Karpas-422 (cell line): ENCODE data around the gene ZKSCAN3. TPM values are rescaled to one million over a fixed set of nuclear protein-coding genes. Genes with fewer than 3 reads are reported as not detected.

ENCODE experiments used
- DNase-seq: peaks from one replicate; pipeline ENCODE4 v3.0.0-alpha.2; 2015
- H2AFZ ChIP-seq: fragments of 200-600 bp; sonication (generic); 2 replicates; pipeline ENCODE4 v1.6.1; 2014; ENCODE audit warnings: antibody characterized with exemption, low read length, mixed read lengths
- H3K27ac ChIP-seq: fragments of 200-600 bp; sonication (generic); 2 replicates; pipeline ENCODE4 v1.5.1; 2014; ENCODE audit warnings: mild to moderate bottlenecking, low read length, moderate library complexity
- H3K27me3 ChIP-seq: fragments of 200-600 bp; sonication (generic); 2 replicates; pipeline ENCODE4 v1.6.1; 2014; ENCODE audit warnings: low read length, mixed read lengths
- H3K36me3 ChIP-seq: fragments of 200-600 bp; sonication (generic); 2 replicates; pipeline ENCODE4 v1.6.1; 2014; ENCODE audit warnings: low read length, mixed read lengths; ENCODE audit not compliant: insufficient read depth
- H3K4me1 ChIP-seq: fragments of 200-600 bp; sonication (generic); 2 replicates; pipeline ENCODE4 v1.6.1; 2014; ENCODE audit warnings: mild to moderate bottlenecking, low read length, mixed read lengths
- H3K4me2 ChIP-seq: fragments of 200-600 bp; sonication (generic); 2 replicates; pipeline ENCODE4 v1.6.1; 2014; ENCODE audit warnings: low read length, low read depth, mild to moderate bottlenecking; ENCODE audit not compliant: poor library complexity, severe bottlenecking
- H3K4me3 ChIP-seq: fragments of 200-600 bp; sonication (generic); 2 replicates; pipeline ENCODE4 v1.5.1; 2014; ENCODE audit warnings: mild to moderate bottlenecking, antibody characterized with exemption, low read length, mixed read lengths
- H3K79me2 ChIP-seq: fragments of 200-600 bp; sonication (generic); 2 replicates; pipeline ENCODE4 v1.6.1; 2014; ENCODE audit warnings: mild to moderate bottlenecking, low read length, mixed read lengths
- H3K9ac ChIP-seq: fragments of 200-600 bp; sonication (generic); 2 replicates; pipeline ENCODE4 v1.6.0; 2014; ENCODE audit warnings: low read length
- H3K9me2 ChIP-seq: fragments of 200-600 bp; sonication (generic), shearing (Covaris generic); replicated peaks from 2 replicates; pipeline ENCODE4 v1.6.0; 2014; ENCODE audit warnings: mild to moderate bottlenecking, low read length, moderate library complexity; ENCODE audit not compliant: insufficient read depth
- H3K9me3 ChIP-seq: fragments of 300-700, 200-600 bp; sonication (generic); 2 replicates; pipeline ENCODE4 v1.6.1; 2014; ENCODE audit warnings: low read length, mixed read lengths
- H4K20me1 ChIP-seq: fragments of 200-600 bp; sonication (generic); 2 replicates; pipeline ENCODE4 v1.6.1; 2014; ENCODE audit warnings: mild to moderate bottlenecking, antibody characterized with exemption, low read length, low read depth; ENCODE audit not compliant: insufficient read depth
- total RNA-seq: library from RNA; depleted of rRNA; stranded (reverse); fragments of >200 nt; shearing (Covaris generic); gene quantifications from 2 replicates; pipeline ENCODE4 v1.2.3, GENCODE V29; 2014; ENCODE audit warnings: low replicate concordance

The ZKSCAN3 gene
- total RNA-seq, 1 experiment from 2014 or later = 4.5 TPM

DNA sequence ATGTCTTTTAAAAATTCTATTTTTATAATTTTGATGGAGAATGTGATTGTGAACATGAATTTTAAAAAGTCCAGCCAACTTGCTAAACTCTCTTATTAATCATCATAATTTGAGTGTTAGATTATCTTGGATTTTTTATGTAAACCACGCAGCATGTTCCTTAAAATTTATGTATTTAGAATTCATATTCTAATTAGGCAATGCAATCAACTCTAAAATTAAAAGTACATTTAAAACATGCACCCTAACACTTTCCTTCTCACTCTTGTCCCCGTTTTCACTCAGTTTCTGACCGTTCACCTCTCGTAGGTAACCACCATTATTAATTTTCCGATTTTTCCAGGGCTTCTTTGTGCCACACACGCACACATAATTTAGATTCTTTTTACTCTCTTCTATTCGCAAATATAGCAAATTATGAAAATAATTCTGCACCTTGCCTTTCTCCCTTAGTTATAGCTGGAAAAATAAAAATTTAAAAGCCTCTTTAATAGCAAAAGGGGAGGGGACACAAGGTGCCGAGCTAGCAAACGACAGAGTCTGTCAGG lies 329 bp upstream of the ZKSCAN3 start:
- Histone ChIP-seq H3K79me2 (peaks cover 39% of the 10 kb centered on the region), H3K9ac (peak overlapping the region; percentile 81), H3K36me3 (no peaks in the 10 kb centered on the region), H4K20me1 (no peaks in the 10 kb centered on the region), H2AFZ (peak overlapping the region; percentile 98), H3K27ac (no peak overlapping the region; the same call in 1 of the 2 replicates), H3K27me3 (no peaks in the 10 kb centered on the region), H3K9me3 (no peaks in the 10 kb centered on the region), H3K4me2 (peak overlapping the region; percentile 98), H3K4me3 (peak overlapping the region; percentile 85), H3K9me2 (no peaks in the 10 kb centered on the region), H3K4me1 (peaks cover 18% of the 10 kb centered on the region)
- no peak for DNase-seq

DNA sequence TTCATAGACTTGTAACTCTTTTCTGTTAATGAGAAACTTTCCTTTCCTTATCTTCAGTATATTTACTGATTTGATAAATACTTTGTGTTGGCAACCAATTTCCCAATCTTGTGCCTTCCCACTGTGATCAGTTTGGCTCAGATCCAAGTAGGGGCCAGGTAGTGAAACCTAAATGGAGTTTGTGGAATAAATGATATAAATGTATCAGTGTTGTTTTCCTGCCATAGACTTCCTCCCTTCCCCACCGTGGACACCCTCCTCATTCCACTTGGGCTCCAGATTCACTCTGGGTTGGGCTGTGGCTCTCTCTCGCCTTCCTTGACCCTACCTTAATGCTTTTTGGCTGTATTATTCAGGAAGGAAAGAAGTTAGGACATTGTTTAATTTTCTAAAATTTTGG lies 1.3 kb downstream of the ZKSCAN3 start:
- H3K4me2 ChIP-seq = peak overlapping the region; percentile 98
- H3K9me3 ChIP-seq = no peaks in the 10 kb centered on the region
- no peak for DNase-seq
- no peaks in the 10 kb centered on the region for H3K27me3 ChIP-seq
- H3K9ac ChIP-seq = peak overlapping the region; percentile 81; the same call in 1 of the 2 replicates
- H4K20me1 ChIP-seq = no peaks in the 10 kb centered on the region
- H2AFZ ChIP-seq = no peak overlapping the region
- no peak overlapping the region for H3K27ac ChIP-seq
- peak overlapping the region; percentile 85 for H3K4me3 ChIP-seq
- H3K36me3 ChIP-seq = no peaks in the 10 kb centered on the region
- H3K4me1 ChIP-seq = peaks cover 30% of the 10 kb centered on the region
- no peaks in the 10 kb centered on the region for H3K9me2 ChIP-seq
- H3K79me2 ChIP-seq = peaks cover 39% of the 10 kb centered on the region

DNA sequence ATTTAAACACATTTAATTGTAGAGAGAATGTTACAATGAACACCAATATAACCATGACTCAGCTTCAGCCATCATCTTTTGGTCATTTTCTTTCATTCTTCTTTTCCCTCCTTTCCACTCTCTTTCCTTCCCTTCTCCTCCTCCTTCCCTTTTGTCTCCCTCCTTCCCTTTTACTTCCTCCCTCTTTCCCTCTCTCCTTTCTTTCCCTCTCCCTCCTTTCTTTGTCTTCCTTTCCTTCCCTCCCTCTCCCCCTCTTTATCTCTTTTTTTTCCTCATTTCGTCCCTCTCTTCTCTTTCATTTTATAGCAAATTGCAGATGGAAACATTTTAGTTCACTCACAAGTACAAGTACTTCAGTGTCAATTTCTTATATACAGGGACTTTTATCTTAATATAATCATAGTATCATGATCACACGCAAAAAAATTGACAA lies 1.8 kb downstream of the ZKSCAN3 start:
- H3K4me3 ChIP-seq = no peak overlapping the region
- no peak overlapping the region for H2AFZ ChIP-seq
- no peaks in the 10 kb centered on the region for H3K9me3 ChIP-seq
- H3K9me2 ChIP-seq = no peaks in the 10 kb centered on the region
- H3K4me1 ChIP-seq = peaks cover 32% of the 10 kb centered on the region
- H3K36me3 ChIP-seq = no peaks in the 10 kb centered on the region
- no peaks in the 10 kb centered on the region for H4K20me1 ChIP-seq
- no peak for DNase-seq
- no peaks in the 10 kb centered on the region for H3K27me3 ChIP-seq
- H3K79me2 ChIP-seq = peaks cover 39% of the 10 kb centered on the region
- H3K27ac ChIP-seq = no peak overlapping the region
- no peak overlapping the region for H3K9ac ChIP-seq
- peak overlapping the region; percentile 98 for H3K4me2 ChIP-seq

DNA sequence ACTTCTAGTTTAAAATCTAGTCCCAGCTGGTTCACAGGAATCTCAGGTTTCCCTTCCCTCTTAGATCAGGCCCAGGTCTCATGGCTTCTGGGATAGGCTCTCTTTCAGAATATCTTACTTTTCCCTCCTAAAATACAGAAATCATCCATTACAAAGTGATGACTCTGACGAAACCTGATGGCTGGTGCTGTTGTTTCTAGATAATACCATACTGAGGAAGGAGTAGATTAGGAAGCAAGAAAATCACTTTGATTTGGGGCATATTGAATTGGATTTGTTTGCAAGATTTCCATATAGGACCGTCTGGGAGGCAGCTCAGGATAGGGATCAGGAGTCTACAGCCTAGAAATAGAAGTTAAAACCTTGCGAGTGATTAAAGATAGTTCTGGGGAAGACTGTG lies 3.6 kb downstream of the ZKSCAN3 start:
- no peak overlapping the region for H3K4me2 ChIP-seq
- no peaks in the 10 kb centered on the region for H3K9me3 ChIP-seq
- no peaks in the 10 kb centered on the region for H3K36me3 ChIP-seq
- H3K79me2 ChIP-seq = peaks cover 39% of the 10 kb centered on the region
- no peak overlapping the region for H3K4me3 ChIP-seq
- H4K20me1 ChIP-seq = no peaks in the 10 kb centered on the region
- H3K9ac ChIP-seq = no peak overlapping the region
- peaks cover 32% of the 10 kb centered on the region for H3K4me1 ChIP-seq
- H2AFZ ChIP-seq = no peak overlapping the region
- H3K27me3 ChIP-seq = no peaks in the 10 kb centered on the region
- DNase-seq = no peak
- no peak overlapping the region for H3K27ac ChIP-seq
- H3K9me2 ChIP-seq = no peaks in the 10 kb centered on the region

DNA sequence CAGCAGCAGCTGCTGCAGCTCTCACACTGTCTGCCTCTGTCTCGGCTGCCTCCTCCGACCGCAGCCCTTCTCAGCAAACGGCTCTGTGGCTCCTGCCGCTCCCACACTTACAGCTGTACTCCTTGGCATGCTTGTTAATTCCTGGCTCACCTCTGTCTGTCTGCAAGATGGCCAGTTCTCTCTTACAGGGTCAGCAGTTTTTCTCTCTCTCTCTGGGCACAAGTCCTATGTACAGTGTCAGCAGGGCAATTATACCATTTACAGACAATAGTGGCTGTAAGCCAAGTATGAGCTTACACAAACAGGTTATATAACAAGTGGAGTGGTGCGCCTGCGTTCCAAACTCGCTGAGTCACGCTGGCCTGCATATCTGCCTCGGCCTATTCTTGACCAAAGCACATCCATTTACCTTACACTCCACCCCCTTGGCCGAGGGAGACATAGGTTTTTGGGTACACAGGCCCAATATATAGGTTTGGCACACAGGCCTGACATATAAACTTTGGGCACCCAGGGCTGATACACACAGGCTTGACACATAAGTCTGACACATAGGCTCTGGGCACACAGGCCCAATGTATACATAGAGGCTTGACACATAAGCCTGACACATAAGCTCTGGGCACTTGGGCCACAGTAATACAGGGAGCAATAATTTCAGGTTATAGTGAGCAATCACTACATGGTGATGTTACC lies 4.4 kb downstream of the ZKSCAN3 start:
- Histone ChIP-seq H3K9me2 (no peaks in the 10 kb centered on the region), H3K36me3 (no peaks in the 10 kb centered on the region), H3K4me2 (no peak overlapping the region), H3K27ac (no peak overlapping the region), H3K9ac (no peak overlapping the region), H3K4me3 (no peak overlapping the region), H2AFZ (no peak overlapping the region), H3K79me2 (peaks cover 39% of the 10 kb centered on the region), H3K9me3 (no peaks in the 10 kb centered on the region), H3K27me3 (no peaks in the 10 kb centered on the region), H3K4me1 (peaks cover 32% of the 10 kb centered on the region), H4K20me1 (no peaks in the 10 kb centered on the region)
- DNase-seq = no peak

DNA sequence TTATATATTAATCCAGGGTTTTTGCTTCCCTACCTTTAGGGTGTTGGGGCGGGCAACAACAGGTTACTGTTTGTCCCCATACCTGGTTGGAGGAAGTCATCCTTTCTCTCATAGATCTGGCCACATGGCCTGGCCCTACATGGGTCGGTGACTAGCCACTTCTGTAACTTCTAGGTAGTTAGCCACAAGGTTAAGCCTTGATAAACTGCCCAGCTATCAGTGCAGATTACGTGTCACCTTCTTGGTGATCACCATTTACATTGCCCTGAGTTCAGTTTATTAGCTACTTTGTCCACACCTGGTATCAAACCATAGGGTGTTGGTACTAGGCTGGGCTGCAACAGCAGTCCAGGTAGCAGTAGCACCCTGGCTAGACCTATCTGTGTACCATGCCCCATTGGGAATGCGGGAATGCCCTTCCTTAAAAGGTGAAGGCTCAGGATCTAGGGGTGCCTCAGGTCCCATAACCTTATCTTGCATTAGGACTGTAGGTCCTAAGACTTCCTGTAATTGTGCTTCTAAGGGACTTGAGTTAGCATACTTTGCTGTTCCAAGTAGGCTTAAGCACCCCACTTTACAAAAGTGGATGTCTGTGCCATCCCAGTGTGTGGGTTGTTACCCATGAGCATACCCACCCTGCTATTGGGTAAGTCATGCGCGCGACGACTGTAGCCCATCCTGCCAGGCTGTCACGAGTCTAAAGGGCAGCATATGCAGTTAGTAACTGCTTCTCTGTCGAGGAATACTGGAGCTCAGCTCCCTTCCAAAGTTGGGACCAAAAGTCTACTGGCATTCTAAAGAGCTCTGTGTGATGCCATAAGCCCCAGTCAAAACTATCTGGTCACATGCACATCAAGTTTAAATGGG lies 5.2 kb downstream of the ZKSCAN3 start:
- Histone ChIP-seq H3K79me2 (peaks cover 38% of the 10 kb centered on the region), H3K36me3 (no peaks in the 10 kb centered on the region), H4K20me1 (no peaks in the 10 kb centered on the region), H3K9me3 (no peaks in the 10 kb centered on the region), H3K4me3 (peak overlapping the region; percentile 72; the same call in 1 of the 2 replicates), H3K9ac (peak overlapping the region; percentile 69; the same call in 1 of the 2 replicates), H3K27me3 (no peaks in the 10 kb centered on the region), H3K9me2 (no peaks in the 10 kb centered on the region), H3K4me1 (peaks cover 29% of the 10 kb centered on the region), H2AFZ (no peak overlapping the region), H3K4me2 (peak overlapping the region; percentile 89), H3K27ac (no peak overlapping the region)
- DNase-seq = peak; percentile 12

DNA sequence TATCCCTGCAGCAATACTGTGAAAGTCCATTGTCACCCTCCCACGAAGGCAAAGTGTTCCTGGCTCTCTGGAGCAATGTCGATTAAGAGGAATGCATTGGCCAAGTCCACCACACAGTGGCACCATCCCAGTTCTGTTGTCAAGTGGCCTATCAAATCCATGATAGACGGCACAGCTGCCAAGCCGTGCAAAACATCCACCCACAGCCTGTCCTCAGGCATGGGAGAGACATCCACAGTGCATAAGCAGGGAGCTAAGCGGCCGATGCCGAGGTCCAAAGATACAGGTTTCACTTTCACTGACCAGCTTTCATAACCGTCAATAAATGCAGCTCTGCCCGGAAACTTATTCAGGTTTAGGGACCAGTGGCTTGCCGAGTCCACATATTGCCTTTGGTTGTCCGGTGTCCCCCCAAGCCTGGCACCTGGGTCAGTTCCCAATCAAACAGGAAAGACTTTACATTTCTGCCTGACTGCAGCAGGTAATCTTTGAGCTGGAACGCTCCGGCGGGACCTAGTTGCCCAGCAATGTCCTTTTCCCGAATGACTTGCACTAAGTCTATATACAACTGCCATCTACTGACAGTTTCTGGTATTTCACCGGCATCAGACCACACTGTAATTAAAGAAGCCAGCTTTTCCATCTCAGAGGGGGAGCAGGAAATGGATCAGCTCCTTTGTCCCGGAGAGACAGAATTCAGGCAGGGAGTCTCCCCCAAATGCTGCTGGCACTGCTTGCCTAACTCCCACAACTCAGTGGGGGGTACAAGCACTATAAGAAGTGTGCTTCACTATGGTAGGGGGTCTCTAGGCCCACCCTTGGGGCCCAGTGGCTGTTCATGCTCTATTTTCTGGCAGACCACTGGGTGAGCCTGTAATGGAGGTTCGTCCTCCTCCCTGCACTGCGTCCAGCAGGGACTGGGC lies 6.3 kb downstream of the ZKSCAN3 start:
- Histone ChIP-seq H3K36me3 (no peaks in the 10 kb centered on the region), H2AFZ (peak overlapping the region; percentile 65), H3K27ac (no peak overlapping the region), H3K79me2 (peaks cover 27% of the 10 kb centered on the region), H4K20me1 (no peaks in the 10 kb centered on the region), H3K9ac (peak overlapping the region; percentile 69), H3K4me1 (peaks cover 20% of the 10 kb centered on the region), H3K4me3 (peak overlapping the region; percentile 72), H3K4me2 (peak overlapping the region; percentile 89), H3K9me2 (no peaks in the 10 kb centered on the region), H3K9me3 (no peaks in the 10 kb centered on the region), H3K27me3 (no peaks in the 10 kb centered on the region)
- DNase-seq = peak; percentile 89
